GM19452 (cell line): ENCODE data around the gene RAE1.
"Not testable (repeated sequence)": the region's sequence is repeated elsewhere in the genome, so short reads cannot be mapped to it uniquely, and the experiment has no call there.

Experiments
- ATAC-seq: cut with Tn5 transposase; IDR thresholded peaks from one replicate; pipeline ENCODE4 v1.9.1; 2021; ENCODE audit not compliant: unreplicated experiment

Gene RAE1

GRCh38 chr20:57325632-57326356 lies 25.3 kb upstream of the RAE1 start:
- no peak for ATAC-seq

- no peak for ATAC-seq
Observed at GRCh38 chr20:57326667-57327455, 24.2 kb upstream of the RAE1 start.

- no peak for ATAC-seq
Observed at GRCh38 chr20:57327820-57328219, 23.2 kb upstream of the RAE1 start.

- no peak for ATAC-seq
Observed at GRCh38 chr20:57329608-57330221, 21.3 kb upstream of the RAE1 start, which contains the start of gene SPO11. Gene SPO11 (plus strand): TSS chr20:57329803. CDS start chr20:57329868, 65 bp downstream.

- ATAC-seq, result no peak
Observed at GRCh38 chr20:57330998-57331397, 20.1 kb upstream of the RAE1 start.

GRCh38 chr20:57332105-57333089 lies 18.7 kb upstream of the RAE1 start:
- ATAC-seq, result no peak

- no peak for ATAC-seq
Observed at GRCh38 chr20:57335392-57335791, 15.7 kb upstream of the RAE1 start.

DNA sequence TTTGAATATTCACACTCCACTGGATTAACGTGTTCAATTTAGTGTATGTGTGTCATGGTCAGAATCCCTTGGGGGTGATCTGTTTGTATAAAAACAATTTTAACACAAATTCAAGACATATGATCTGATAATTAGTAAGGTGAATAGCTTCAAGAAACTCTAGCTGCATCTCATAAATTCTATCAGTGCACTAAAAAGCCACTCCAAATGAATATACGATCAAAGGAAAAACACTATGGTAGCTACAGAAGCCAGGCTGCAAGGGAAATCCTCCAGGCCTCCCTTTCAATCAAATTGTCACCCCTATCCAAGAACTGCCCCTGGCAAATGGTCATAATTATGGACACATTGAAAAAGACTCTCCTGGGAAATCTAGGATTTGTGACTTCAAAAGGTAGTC lies 9.4 kb upstream of the RAE1 start:
- ATAC-seq, result no peak

GRCh38 chr20:57342829-57343228 lies 8.2 kb upstream of the RAE1 start:
- ATAC-seq, result no peak

DNA sequence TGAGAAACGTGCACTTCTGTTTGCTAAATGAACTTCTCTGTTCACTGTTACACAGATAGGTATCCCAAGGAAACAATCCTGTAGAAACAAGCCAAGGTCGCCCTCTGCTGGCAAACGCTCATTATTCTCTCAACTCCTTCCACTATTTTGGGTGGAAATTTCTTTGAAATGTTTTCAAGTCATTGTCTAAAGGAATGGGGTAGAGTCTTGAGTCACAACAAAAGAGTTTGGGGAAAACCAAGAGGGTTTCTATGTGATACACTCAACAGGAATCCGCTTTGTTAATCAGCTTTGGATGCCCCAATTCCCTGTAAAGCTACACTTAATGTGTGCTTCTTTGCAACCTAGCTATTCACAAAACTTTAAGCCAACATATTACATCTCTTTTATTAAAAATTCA lies 4.6 kb upstream of the RAE1 start:
- no peak for ATAC-seq

- ATAC-seq, result no peak
Observed at GRCh38 chr20:57347393-57347792, 3.7 kb upstream of the RAE1 start.

- not testable (repeated sequence) for ATAC-seq
Observed at GRCh38 chr20:57348200-57348921, 2.7 kb upstream of the RAE1 start.

GRCh38 chr20:57348922-57349574 lies 2.0 kb upstream of the RAE1 start:
- ATAC-seq, result not testable (repeated sequence)

DNA sequence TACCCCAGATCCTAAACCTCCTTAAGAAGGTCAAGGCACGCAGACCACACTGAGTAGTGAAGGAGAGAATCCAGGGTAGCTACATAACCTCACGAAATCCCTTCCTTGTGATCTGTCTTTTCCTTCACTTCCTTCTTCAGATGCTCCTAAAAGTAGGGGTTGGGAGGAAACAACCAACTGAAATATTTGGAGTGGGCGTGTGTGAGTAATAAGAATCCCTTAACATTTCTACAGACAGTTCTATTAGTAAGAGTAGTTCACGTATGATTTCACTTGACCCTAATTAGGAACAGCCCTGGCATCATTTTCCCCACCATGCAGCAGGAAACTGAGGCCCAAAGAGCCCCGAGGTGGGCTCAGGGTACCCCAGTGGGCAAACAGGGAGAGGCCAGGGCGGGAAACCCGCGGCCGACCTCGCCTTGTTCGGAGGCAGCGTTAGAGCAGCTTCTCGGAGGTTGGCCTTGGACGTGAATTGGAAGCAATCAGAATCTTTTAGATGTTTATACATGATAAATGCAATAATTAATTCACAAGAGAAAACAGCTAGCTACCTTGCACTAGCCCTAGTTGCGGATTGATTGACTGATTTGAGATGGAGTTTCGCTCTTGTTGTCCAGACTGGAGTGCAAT lies 859 bp upstream of the RAE1 start:
- ATAC-seq, result no peak

- ATAC-seq, result not testable (repeated sequence)
Observed at GRCh38 chr20:57350726-57351041, 371 bp upstream of the RAE1 start.

GRCh38 chr20:57352305-57352704 lies 1.2 kb downstream of the RAE1 start:
- no peak for ATAC-seq

GRCh38 chr20:57353351-57353750 lies 2.3 kb downstream of the RAE1 start:
- ATAC-seq, result no peak

DNA sequence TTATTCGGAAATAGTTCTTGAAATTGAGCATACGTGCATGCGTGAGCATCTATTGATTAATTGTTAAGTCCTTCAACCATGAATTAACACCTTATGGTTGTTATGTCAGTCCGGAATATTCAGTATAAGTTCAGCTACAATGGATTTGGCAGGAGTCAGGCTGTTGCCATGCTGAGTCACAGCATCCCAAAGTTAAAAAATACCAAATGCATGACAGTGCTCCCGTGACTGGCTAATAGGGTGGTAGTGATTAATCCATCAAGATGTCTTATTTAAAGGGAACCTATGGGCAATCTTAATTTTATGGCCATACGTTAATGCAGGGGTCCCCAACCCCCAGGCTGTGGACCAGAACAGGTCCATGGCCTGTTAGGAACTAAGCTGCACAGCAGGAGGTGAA lies 10.5 kb downstream of the RAE1 start:
- no peak for ATAC-seq

GRCh38 chr20:57364451-57364850 lies 13.4 kb downstream of the RAE1 start:
- no peak for ATAC-seq
